Gastroesophageal sphincter (tissue), 4 donors: ENCODE results near the gene SDK1. TPM values are rescaled to one million over a fixed set of nuclear protein-coding genes. Genes with fewer than 3 reads are reported as not detected.

Experiments used
- ATAC-seq: fragments of 150-250 bp; one replicate; pipeline ENCODE4 v1.9.1; 2016; ENCODE audit warnings: mild to moderate bottlenecking, moderate library complexity
- H3K27ac ChIP-seq, 4 donors: fragments of 200-600 bp; sonication (generic) in 3 of 4; 1 replicate in 3 of 4; 2 replicates in 1 of 4; pipeline ENCODE4 v1.5.1; 2016 to 2019
- H3K27me3 ChIP-seq: fragments of 200-600 bp; sonication (generic); one replicate; pipeline ENCODE4 v1.5.1; 2019
- H3K36me3 ChIP-seq, 2 donors: fragments of 200-600 bp; sonication (generic); one replicate each; pipeline ENCODE4 v1.5.1; 2019; ENCODE audit warnings: control low read depth in 1 of 2
- H3K4me1 ChIP-seq, 3 donors: fragments of 200-600 bp; sonication (generic); 1 replicate in 2 of 3; 2 replicates in 1 of 3; pipeline ENCODE4 v1.5.1; 2016 to 2019; ENCODE audit warnings: control low read depth in 2 of 3
- H3K4me3 ChIP-seq, 2 donors: fragments of 200-600 bp; sonication (generic); one replicate each; pipeline ENCODE4 v1.5.1; 2019; ENCODE audit warnings: mild to moderate bottlenecking in 1 of 2, moderate library complexity in 1 of 2
- H3K9me3 ChIP-seq, 3 donors: fragments of 200-600 bp; sonication (generic); one replicate each; pipeline ENCODE4 v1.5.1; 2017 to 2019; ENCODE audit warnings: control low read depth in 2 of 3
- CTCF ChIP-seq, 4 experiments: fragments of 200-600 bp in 2 of 4; fragments of 450-650 bp in 2 of 4; sonication (generic) in 1 of 4; IDR thresholded peaks; one replicate each; pipeline ENCODE4 v1.5.1; 2017 to 2019; ENCODE audit warnings: antibody characterized with exemption in 4 of 4, mild to moderate bottlenecking in 2 of 4, moderate library complexity in 2 of 4
- EP300 ChIP-seq: sonication (generic); formaldehyde crosslinking; IDR thresholded peaks from one replicate; pipeline ENCODE4 v1.6.1; 2017; ENCODE audit warnings: antibody characterized with exemption, mild to moderate bottlenecking
- POLR2A ChIP-seq, 2 donors: fragments of 450-650 bp; IDR thresholded peaks; one replicate each; pipeline ENCODE4 v1.6.1; 2017; ENCODE audit warnings: antibody characterized with exemption in 2 of 2, mild to moderate bottlenecking in 2 of 2, moderate library complexity in 1 of 2
- POLR2AphosphoS5 ChIP-seq: sonication (generic); formaldehyde crosslinking; IDR thresholded peaks from one replicate; pipeline ENCODE4 v1.6.1; 2017; ENCODE audit warnings: antibody characterized with exemption
- WGBS, 2 donors: methylation state at CpG; one replicate each; pipeline ENCODE4 v1.1.5; 2018; ENCODE audit warnings: low coverage in 1 of 2; 5-methylcytosine and 5-hydroxymethylcytosine counted together
- total RNA-seq, 4 donors: library from RNA; depleted of rRNA; stranded (reverse); fragments of >200 nt; gene quantifications; one replicate each; pipeline ENCODE4 v1.1.0, GENCODE V29; 2016

SDK1 gene
- total RNA-seq, 4 donors from 2014 or later, result 6.1 to 13.6 (median 8.7) TPM

GRCh38 chr7:4140933-4141332, 839.9 kb downstream of the SDK1 start:
- ATAC-seq, result no peak

GRCh38 chr7:4143006-4143405, 842.0 kb downstream of the SDK1 start:
- Histone ChIP-seq H3K27me3 (peaks cover 35% of the 10 kb centered on the region), H3K4me3 (no peak overlapping the region), H3K27ac (no peak overlapping the region), H3K4me1 (peaks cover 0 to 13% (median 8%) of the 10 kb centered on the region in 3 donors), H3K9me3 (no peaks in the 10 kb centered on the region), H3K36me3 (no peaks in the 10 kb centered on the region)
- 55 to 80% methylated on average over 1 to 2 of the region's 7 CpGs for WGBS, 2 donors
- TF ChIP-seq CTCF (IDR thresholded peaks at IDR 0.05) (no peak), POLR2A (IDR thresholded peaks at IDR 0.05) (no peak), POLR2AphosphoS5 (no peak), EP300 (no peak)
- no peak for ATAC-seq

More at GRCh38 chr7:4140933-4141332, 839.9 kb downstream of the SDK1 start:
- TF ChIP-seq CTCF (IDR thresholded peaks at IDR 0.05) (no peak), EP300 (no peak), POLR2AphosphoS5 (no peak), POLR2A (IDR thresholded peaks at IDR 0.05) (no peak)
- Histone ChIP-seq H3K9me3 (no peaks in the 10 kb centered on the region), H3K4me3 (no peak overlapping the region), H3K27ac (no peak overlapping the region), H3K36me3 (no peaks in the 10 kb centered on the region), H3K27me3 (peaks cover 35% of the 10 kb centered on the region), H3K4me1 (peaks cover 0 to 13% (median 8%) of the 10 kb centered on the region in 3 donors)
- WGBS, 2 donors, result 85 to 89% methylated on average over 4 to 5 of the region's 5 CpGs

GRCh38 chr7:4143511-4144171, 842.6 kb downstream of the SDK1 start:
- Histone ChIP-seq H3K9me3 (no peaks in the 10 kb centered on the region), H3K27me3 (peaks cover 35% of the 10 kb centered on the region), H3K4me3 (no peak overlapping the region), H3K27ac (no peak overlapping the region), H3K36me3 (no peaks in the 10 kb centered on the region), H3K4me1 (peaks cover 0 to 13% (median 8%) of the 10 kb centered on the region in 3 donors)
- WGBS, 2 donors, result 86 to 96% methylated on average over 10 to 11 of the region's 27 CpGs
- TF ChIP-seq POLR2AphosphoS5, result no peak
- no peak for TF ChIP-seq CTCF (IDR thresholded peaks at IDR 0.05)
- no peak for TF ChIP-seq POLR2A (IDR thresholded peaks at IDR 0.05)
- TF ChIP-seq EP300, result no peak
- no peak for ATAC-seq

- Histone ChIP-seq H3K4me3 (peak overlapping the region in 1 of 2 donors; percentile 31), H3K27ac (no peak overlapping the region), H3K9me3 (no peaks in the 10 kb centered on the region), H3K4me1 (peaks cover 0 to 13% (median 8%) of the 10 kb centered on the region in 3 donors), H3K27me3 (peaks cover 35% of the 10 kb centered on the region), H3K36me3 (no peaks in the 10 kb centered on the region)
- TF ChIP-seq CTCF (IDR thresholded peaks at IDR 0.05), result no peak
- TF ChIP-seq POLR2AphosphoS5, result no peak
- no peak for TF ChIP-seq POLR2A (IDR thresholded peaks at IDR 0.05)
- TF ChIP-seq EP300, result no peak
- peak; percentile 5 for ATAC-seq
- WGBS, 2 donors, result 27% methylated on average over 3 of the region's 20 CpGs; no CpG with 5 or more reads in 1 of the 2 donors
Measured at GRCh38 chr7:4144172-4144701, 843.2 kb downstream of the SDK1 start.
